ENCODE data around the gene ROBO3. TPM values are rescaled to one million over a fixed set of nuclear protein-coding genes. Genes with fewer than 3 reads are reported as not detected.

Gene ROBO3
- total RNA-seq, 1 donor from 2014 or later: 26.0 TPM

- H3K27ac Mint-ChIP-seq: no peak overlapping the region
- no peaks in the 10 kb centered on the region for H3K9me3 Mint-ChIP-seq
- DNase-seq (ENCODE audit: low spot score in 2 of 2, unreplicated experiment in 2 of 2): peak in 1 of 2 experiments; percentile 35
- peaks cover 83% of the 10 kb centered on the region for H3K27me3 Mint-ChIP-seq (ENCODE audit: low read depth)
- H3K4me3 Mint-ChIP-seq: no peak overlapping the region
- TF ChIP-seq CTCF (IDR thresholded peaks at IDR 0.05; ENCODE audit: unreplicated experiment): no peak
- H3K4me1 Mint-ChIP-seq: peaks cover 8% of the 10 kb centered on the region
- H3K36me3 Mint-ChIP-seq: no peaks in the 10 kb centered on the region
Measured at GRCh38 chr11:124872741-124873140, 7.5 kb downstream of the ROBO3 start.

DNA sequence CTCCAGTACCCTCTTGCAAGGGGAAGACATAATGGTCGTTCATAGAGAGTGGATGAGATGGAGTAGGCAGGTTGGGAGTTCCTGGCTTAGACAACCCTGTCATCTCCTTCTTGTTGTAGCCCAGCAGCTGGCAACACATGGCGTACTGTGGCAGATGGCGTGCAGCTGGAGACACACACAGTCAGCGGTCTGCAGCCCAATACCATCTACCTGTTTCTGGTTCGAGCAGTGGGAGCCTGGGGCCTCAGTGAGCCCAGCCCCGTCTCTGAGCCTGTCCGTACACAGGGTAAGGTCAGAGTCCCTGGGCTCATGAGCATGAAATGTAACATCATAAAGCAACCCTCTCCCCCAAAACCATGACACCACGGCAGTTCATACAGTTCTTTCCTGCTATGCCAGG is 8.7 kb downstream of the ROBO3 start:
- TF ChIP-seq CTCF (IDR thresholded peaks at IDR 0.05; ENCODE audit: unreplicated experiment): no peak
- Mint-ChIP-seq H3K36me3 (no peaks in the 10 kb centered on the region), H3K4me1 (peaks cover 8% of the 10 kb centered on the region), H3K4me3 (no peak overlapping the region), H3K27me3 (ENCODE audit: low read depth) (peaks cover 71% of the 10 kb centered on the region), H3K27ac (no peak overlapping the region), H3K9me3 (no peaks in the 10 kb centered on the region)
- peak in 1 of 2 experiments; percentile 28 for DNase-seq (ENCODE audit: low spot score in 2 of 2, unreplicated experiment in 2 of 2)

DNA sequence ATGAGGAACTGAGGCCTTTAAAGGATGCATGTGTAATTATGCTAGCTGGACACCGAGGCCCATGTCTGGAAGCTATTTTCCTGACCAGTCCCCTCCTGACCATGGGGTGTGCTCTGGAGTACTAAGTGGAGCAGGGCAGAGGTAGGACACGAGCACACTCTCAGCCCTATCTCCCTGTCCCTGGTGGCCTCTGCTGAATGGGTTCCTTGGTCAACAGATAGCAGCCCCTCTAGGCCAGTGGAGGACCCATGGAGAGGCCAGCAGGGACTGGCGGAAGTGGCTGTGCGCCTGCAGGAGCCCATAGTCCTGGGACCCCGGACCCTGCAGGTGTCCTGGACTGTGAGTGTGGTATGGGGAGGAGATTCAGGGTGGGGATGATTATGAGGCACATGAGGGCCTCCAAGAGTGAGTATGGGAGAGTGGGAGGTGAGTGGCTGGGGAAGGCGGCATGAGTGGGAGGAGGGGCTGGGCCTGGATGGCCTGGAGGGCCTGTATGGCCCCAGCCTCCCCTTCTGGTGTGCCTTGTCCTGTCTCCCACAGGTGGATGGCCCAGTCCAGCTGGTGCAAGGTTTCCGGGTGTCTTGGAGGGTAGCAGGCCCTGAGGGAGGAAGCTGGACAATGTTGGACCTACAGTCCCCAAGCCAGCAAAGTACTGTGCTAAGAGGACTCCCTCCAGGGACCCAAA is 9.5 kb downstream of the ROBO3 start:
- H3K9me3 Mint-ChIP-seq: no peaks in the 10 kb centered on the region
- H3K36me3 Mint-ChIP-seq: no peaks in the 10 kb centered on the region
- H3K27me3 Mint-ChIP-seq (ENCODE audit: low read depth): peaks cover 63% of the 10 kb centered on the region
- H3K4me3 Mint-ChIP-seq: peak overlapping the region; percentile 46
- H3K4me1 Mint-ChIP-seq: peaks cover 8% of the 10 kb centered on the region
- no peak overlapping the region for H3K27ac Mint-ChIP-seq
- TF ChIP-seq CTCF (IDR thresholded peaks at IDR 0.05; ENCODE audit: unreplicated experiment): no peak
- DNase-seq (ENCODE audit: low spot score in 2 of 2, unreplicated experiment in 2 of 2): no peak

- no peak for TF ChIP-seq CTCF (IDR thresholded peaks at IDR 0.05; ENCODE audit: unreplicated experiment)
- H3K27me3 Mint-ChIP-seq (ENCODE audit: low read depth): peaks cover 56% of the 10 kb centered on the region
- peak overlapping the region; percentile 82 for H3K4me3 Mint-ChIP-seq
- H3K27ac Mint-ChIP-seq: no peak overlapping the region
- no peaks in the 10 kb centered on the region for H3K36me3 Mint-ChIP-seq
- DNase-seq (ENCODE audit: low spot score in 2 of 2, unreplicated experiment in 2 of 2): no peak
- no peaks in the 10 kb centered on the region for H3K9me3 Mint-ChIP-seq
- H3K4me1 Mint-ChIP-seq: peaks cover 8% of the 10 kb centered on the region
Measured at GRCh38 chr11:124875401-124875800, 10.2 kb downstream of the ROBO3 start.

DNA sequence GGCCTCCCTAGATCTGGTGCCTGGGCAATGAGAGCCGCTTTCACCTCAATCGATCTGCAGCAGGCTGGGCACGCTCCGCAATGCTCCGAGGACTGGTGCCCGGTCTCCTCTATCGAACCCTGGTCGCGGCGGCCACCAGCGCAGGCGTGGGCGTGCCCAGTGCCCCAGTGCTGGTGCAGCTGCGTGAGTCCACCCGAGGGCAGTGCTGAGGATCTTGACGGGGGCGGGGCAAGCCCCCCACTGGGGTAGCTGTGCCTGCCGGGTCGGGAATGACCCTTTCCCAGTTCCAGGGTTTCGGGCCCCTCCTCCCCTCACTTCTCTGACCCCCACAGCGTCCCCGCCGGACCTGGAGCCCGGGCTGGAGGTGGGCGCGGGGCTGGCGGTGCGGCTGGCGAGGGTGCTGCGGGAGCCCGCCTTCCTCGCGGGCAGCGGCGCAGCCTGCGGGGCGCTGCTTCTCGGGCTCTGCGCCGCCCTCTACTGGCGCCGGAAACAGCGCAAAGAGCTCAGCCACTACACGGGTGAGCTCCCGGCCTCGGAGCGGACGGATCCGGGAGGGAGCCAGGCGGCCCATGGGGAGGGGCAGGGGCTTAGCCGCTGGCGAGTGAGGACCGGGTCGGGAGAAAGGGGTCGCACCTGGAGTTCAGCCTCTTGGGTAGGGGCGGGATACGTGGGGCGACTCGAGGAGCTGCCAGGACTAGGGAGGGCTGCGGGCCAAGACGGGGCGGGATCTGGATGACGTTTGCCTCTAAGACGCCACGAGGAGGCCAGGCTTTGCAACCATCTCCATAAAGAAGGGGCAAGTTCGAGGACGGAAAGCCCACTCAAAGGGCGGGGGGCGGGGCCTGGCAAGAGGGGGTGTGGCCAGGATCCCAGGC is 10.9 kb downstream of the ROBO3 start:
- DNase-seq (ENCODE audit: low spot score in 2 of 2, unreplicated experiment in 2 of 2): peak; percentile 75 to 86
- Mint-ChIP-seq H3K4me1 (peaks cover 8% of the 10 kb centered on the region), H3K27ac (peak overlapping the region; percentile 90), H3K27me3 (ENCODE audit: low read depth) (peaks cover 48% of the 10 kb centered on the region), H3K9me3 (no peaks in the 10 kb centered on the region), H3K4me3 (peak overlapping the region; percentile 82), H3K36me3 (no peaks in the 10 kb centered on the region)
- TF ChIP-seq CTCF (IDR thresholded peaks at IDR 0.05; ENCODE audit: unreplicated experiment): peak; percentile 61

All from mesothelial cell of epicardium (in vitro differentiated cells).